HG03196 (cell line): ENCODE results near the gene MDH1B.

Source experiments
- ATAC-seq: cut with Tn5 transposase; IDR thresholded peaks from one replicate; pipeline ENCODE4 v1.9.1; 2021; ENCODE audit not compliant: unreplicated experiment

Gene MDH1B

DNA sequence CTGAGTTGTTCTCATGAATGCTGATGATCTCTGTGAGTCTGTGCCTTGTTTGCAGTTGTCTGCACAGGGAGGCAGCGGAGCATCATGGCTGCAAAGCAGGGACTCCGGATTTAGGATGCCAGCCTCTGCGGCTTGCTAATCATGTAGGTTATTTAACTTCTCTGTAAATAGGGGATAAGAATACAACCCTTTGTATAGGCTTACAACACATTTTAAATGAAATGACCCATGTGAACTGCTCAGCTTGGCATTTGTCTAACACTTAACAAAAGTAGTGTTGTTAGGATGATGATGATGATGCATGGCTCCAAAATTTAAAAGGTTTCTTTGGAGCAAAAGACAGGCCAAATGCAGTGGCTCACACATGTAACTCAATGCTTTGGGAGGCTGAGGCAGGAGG, 66.3 kb downstream of the MDH1B start:
- no peak for ATAC-seq

DNA sequence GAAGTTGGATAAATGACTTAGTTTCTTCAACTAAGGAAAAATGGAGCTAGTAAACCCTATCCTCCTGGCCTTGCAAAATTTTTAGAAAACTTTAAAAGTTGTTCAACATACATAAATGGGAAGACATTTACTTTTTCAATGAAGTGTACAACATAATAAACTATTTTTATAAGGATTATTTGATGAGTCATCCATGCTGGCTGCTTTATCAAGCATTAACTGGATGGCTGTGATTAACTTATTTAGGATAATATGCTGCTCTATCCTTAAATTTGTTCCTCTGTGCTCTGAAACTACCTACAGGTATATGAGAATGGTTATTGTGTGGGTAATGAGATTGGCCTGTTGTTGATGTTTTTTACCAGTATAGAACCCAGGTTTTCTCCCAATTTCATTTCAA, 68.2 kb downstream of the MDH1B start:
- no peak for ATAC-seq

- no peak for ATAC-seq
These were observed 71.6 kb downstream of the MDH1B start for GRCh38 chr2:206693399-206694137.

DNA sequence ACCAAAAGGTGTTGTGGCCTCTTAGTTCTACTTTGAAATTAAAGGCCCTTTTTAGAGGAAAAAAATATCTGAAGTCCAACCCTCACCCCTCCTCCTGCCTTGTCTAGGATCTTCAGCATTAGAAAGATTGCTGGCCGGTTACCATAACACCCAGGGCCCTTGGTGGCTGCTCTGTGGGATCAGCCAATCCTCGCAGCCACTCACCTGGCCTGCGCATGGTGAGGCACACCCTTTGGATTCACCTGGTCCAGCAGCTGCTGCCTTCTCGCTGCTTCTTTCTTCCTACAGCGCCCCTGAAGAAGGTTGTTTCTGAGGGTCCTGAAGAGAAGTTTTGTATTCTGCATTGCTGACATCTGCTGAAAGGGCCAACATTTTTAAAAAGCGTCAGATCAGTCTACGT, 72.2 kb downstream of the MDH1B start:
- no peak for ATAC-seq

DNA sequence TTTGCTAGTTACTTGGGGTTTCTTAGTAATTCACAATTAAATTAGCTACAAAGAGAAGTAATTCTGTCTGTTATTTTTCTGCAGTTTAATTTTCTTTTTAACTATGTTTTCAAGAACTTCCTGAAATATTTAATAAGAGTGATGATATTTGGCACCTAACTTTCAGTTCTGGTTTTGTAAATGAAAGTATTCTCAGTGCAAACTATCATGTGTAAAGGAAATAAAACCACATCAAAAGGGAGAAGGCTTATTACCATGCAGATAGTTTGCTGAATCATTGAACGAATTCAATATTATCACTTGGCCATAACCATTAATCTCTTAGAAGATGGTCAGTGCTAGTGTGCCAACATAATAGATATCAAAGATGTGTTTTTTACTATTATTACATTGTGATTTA, 76.1 kb downstream of the MDH1B start:
- no peak for ATAC-seq

DNA sequence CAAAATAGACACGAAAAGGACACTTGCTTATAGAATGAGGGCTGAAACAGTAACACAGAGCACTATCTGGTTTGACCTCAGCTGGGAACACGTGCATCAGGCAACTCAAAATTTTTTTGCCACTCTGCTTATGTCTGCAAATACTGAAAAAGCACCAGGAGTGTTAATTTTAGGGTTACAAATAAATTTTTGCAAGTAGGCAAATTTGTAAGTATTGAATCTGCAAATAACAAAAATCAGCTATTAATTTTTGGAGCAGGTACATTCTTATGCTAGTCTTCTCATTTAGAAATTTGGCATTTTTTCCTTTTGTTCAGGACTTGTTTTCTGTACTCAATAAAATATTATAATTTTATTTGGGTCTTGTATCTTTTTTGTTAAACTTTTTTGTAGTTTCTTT, 76.7 kb downstream of the MDH1B start:
- no peak for ATAC-seq
